ENCODE measurements around the gene NFE2L1.

- TF ChIP-seq, protein P1, sequence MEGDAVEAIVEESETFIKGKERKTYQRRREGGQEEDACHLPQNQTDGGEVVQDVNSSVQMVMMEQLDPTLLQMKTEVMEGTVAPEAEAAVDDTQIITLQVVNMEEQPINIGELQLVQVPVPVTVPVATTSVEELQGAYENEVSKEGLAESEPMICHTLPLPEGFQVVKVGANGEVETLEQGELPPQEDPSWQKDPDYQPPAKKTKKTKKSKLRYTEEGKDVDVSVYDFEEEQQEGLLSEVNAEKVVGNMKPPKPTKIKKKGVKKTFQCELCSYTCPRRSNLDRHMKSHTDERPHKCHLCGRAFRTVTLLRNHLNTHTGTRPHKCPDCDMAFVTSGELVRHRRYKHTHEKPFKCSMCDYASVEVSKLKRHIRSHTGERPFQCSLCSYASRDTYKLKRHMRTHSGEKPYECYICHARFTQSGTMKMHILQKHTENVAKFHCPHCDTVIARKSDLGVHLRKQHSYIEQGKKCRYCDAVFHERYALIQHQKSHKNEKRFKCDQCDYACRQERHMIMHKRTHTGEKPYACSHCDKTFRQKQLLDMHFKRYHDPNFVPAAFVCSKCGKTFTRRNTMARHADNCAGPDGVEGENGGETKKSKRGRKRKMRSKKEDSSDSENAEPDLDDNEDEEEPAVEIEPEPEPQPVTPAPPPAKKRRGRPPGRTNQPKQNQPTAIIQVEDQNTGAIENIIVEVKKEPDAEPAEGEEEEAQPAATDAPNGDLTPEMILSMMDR (conservative IDR thresholded peaks at IDR 0.05) = no peak
- no peak for TF ChIP-seq EZH2 (IDR thresholded peaks at IDR 0.05; ENCODE audit: low read depth)
Observed at GRCh38 chr17:48066192-48066591, 18.0 kb downstream of the NFE2L1 start.

Measured in PC-9 (cell line).